Activated naive CD4-positive, alpha-beta T cell treated with Interleukin-2 at 50 U/mL for 16 hours (primary cell): Measurements from ENCODE around the gene HIF3A.
"Not testable (repeated sequence)": the region's sequence is repeated elsewhere in the genome, so short reads cannot be mapped to it uniquely, and the experiment has no call there.

Experiments
- DNase-seq: peaks from one replicate; pipeline ENCODE4 v3.0.0-alpha.2; 2020

The HIF3A gene

GRCh38 chr19:46365561-46365960 lies 68.7 kb downstream of the HIF3A start:
- no peak for DNase-seq

- no peak for DNase-seq
Measured at GRCh38 chr19:46366620-46367292, 69.9 kb downstream of the HIF3A start.

GRCh38 chr19:46367426-46367825 lies 70.6 kb downstream of the HIF3A start:
- no peak for DNase-seq

GRCh38 chr19:46368116-46368515 lies 71.3 kb downstream of the HIF3A start:
- DNase-seq: no peak

- no peak for DNase-seq
Measured at GRCh38 chr19:46369817-46370216, 73.0 kb downstream of the HIF3A start.

- no peak for DNase-seq
Measured at GRCh38 chr19:46371371-46371901, 74.6 kb downstream of the HIF3A start.

GRCh38 chr19:46372901-46373490 lies 76.2 kb downstream of the HIF3A start:
- DNase-seq: no peak

- no peak for DNase-seq
Measured at GRCh38 chr19:46373491-46374359, 76.9 kb downstream of the HIF3A start.

- no peak for DNase-seq
Measured at GRCh38 chr19:46374536-46375475, 78.0 kb downstream of the HIF3A start.

GRCh38 chr19:46375476-46376067 lies 78.7 kb downstream of the HIF3A start:
- DNase-seq: not testable (repeated sequence)

- no peak for DNase-seq
Measured at GRCh38 chr19:46376241-46377153, 79.7 kb downstream of the HIF3A start.

- no peak for DNase-seq
Measured at GRCh38 chr19:46378268-46378667, 81.4 kb downstream of the HIF3A start.

- DNase-seq: no peak
Measured at GRCh38 chr19:46380690-46381089, 83.8 kb downstream of the HIF3A start.

- no peak for DNase-seq
Measured at GRCh38 chr19:46381346-46381745, 84.5 kb downstream of the HIF3A start.

GRCh38 chr19:46381756-46382345 lies 85.0 kb downstream of the HIF3A start:
- no peak for DNase-seq

GRCh38 chr19:46383171-46383815 lies 86.5 kb downstream of the HIF3A start:
- DNase-seq: no peak

GRCh38 chr19:46383846-46384245 lies 87.0 kb downstream of the HIF3A start:
- DNase-seq: no peak

- DNase-seq: no peak
Measured at GRCh38 chr19:46384396-46384795, 87.6 kb downstream of the HIF3A start.

- no peak for DNase-seq
Measured at GRCh38 chr19:46385636-46386035, 88.8 kb downstream of the HIF3A start.

GRCh38 chr19:46386151-46386550 lies 89.3 kb downstream of the HIF3A start:
- no peak for DNase-seq
